Activated T-helper 17 cell treated with anti-CD3 and anti-CD28 coated beads, Interleukin-2, amount 50 U/mL, for 72 hours (primary cell): Measurements from ENCODE around the gene GRB2. TPM values are rescaled to one million over a fixed set of nuclear protein-coding genes. Genes with fewer than 3 reads are reported as not detected.

Source experiments
- ATAC-seq: fragments of 150-1000 bp; cut with Tn5 transposase; replicated peaks from 2 replicates; pipeline ENCODE4 v1.10.0; 2021; ENCODE audit warnings: mild to moderate bottlenecking, moderate library complexity
- H3K27ac Mint-ChIP-seq: one replicate; pipeline ENCODE4 v1.8.0; 2022; ENCODE audit warnings: mixed read lengths
- H3K27me3 Mint-ChIP-seq: one replicate; pipeline ENCODE4 v1.8.0; 2022; ENCODE audit warnings: mixed read lengths
- H3K36me3 Mint-ChIP-seq: one replicate; pipeline ENCODE4 v1.8.0; 2022; ENCODE audit warnings: low read depth, mild to moderate bottlenecking, mixed read lengths
- H3K4me1 Mint-ChIP-seq: one replicate; pipeline ENCODE4 v1.8.0; 2022; ENCODE audit warnings: mixed read lengths
- H3K4me3 Mint-ChIP-seq: one replicate; pipeline ENCODE4 v1.8.0; 2022; ENCODE audit warnings: mild to moderate bottlenecking, mixed read lengths
- H3K9me3 Mint-ChIP-seq: one replicate; pipeline ENCODE4 v1.8.0; 2022; ENCODE audit warnings: mixed read lengths
- total RNA-seq, 2 donors: library from RNA; stranded (reverse); gene quantifications; one replicate each; pipeline ENCODE4 v1.2.3, GENCODE V29; 2022

Gene GRB2
- total RNA-seq, 2 donors from 2014 or later: 141 to 163 TPM

DNA sequence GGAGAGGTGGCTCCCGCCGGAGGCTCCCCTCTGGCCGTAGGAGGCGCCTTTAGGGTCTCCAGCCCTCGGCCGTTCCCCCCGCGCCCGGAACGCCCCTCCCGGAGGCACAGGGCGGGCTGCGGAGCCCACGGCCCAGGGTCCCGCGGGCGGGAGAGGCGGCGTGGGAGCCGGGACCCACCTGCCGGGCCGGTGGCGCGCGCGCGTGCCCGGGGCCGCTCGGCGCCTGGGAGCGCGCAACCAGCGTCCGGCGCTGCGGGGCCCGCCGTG is 134.6 kb downstream of the GRB2 start, which contains the start of gene MIF4GD:
MIF4GD (minus strand) TSS at position 266 of the 267 bp plus-strand sequence. CDS start 1,036 bp downstream, outside the sequence.
- peaks cover 20% of the 10 kb centered on the region for H3K4me1 Mint-ChIP-seq
- H3K4me3 Mint-ChIP-seq: peak within 1 kb of the TSS; percentile 87
- peaks cover 54% of the 10 kb centered on the region for H3K36me3 Mint-ChIP-seq
- peak within 1 kb of the TSS; percentile 79 for H3K27ac Mint-ChIP-seq
- H3K27me3 Mint-ChIP-seq: no peaks in the 10 kb centered on the region
- H3K9me3 Mint-ChIP-seq: no peaks in the 10 kb centered on the region
- ATAC-seq: no peak

GRCh38 chr17:75270218-75270965 is 135.1 kb downstream of the GRB2 start:
- Mint-ChIP-seq H3K36me3 (peaks cover 56% of the 10 kb centered on the region), H3K4me3 (peak overlapping the region; percentile 87), H3K4me1 (peaks cover 19% of the 10 kb centered on the region), H3K27ac (peak overlapping the region; percentile 74), H3K9me3 (no peaks in the 10 kb centered on the region), H3K27me3 (no peaks in the 10 kb centered on the region)
- peak; percentile 61 for ATAC-seq

DNA sequence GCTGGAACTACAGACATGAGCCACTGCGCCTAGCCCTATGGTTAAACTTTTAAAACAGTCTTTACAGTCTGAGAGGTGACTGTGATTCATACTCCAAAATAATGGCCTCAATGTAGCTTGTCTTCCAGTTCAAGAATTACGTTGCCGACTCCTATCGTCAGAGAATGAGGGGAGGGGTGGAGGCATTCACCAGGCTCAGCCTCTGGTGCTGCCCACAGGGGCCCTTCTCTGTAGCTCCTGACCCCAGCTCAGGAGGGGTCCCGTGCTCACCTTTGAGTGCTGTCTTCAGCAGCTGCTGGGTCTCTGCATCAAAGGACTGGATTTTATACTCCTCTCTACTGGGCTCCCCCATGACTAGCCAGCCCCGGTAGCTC is 135.6 kb downstream of the GRB2 start:
- H3K9me3 Mint-ChIP-seq: no peaks in the 10 kb centered on the region
- peak; percentile 5 for ATAC-seq
- peaks cover 16% of the 10 kb centered on the region for H3K4me1 Mint-ChIP-seq
- H3K4me3 Mint-ChIP-seq: peak overlapping the region; percentile 87
- no peaks in the 10 kb centered on the region for H3K27me3 Mint-ChIP-seq
- peak overlapping the region; percentile 74 for H3K27ac Mint-ChIP-seq
- peaks cover 56% of the 10 kb centered on the region for H3K36me3 Mint-ChIP-seq

Other genes with a start within 250 kb of the GRB2 start
- 100 to 1,000 TPM; 416 to 512 TPM for gene SUMO2, start 222.7 kb downstream of the GRB2 start, total RNA-seq
- 100 to 1,000 TPM; 143 to 161 TPM for gene NUP85, start 200.0 kb downstream of the GRB2 start, total RNA-seq
- gene GGA3, start 144.1 kb downstream of the GRB2 start, total RNA-seq: 10 to 100 TPM; 63.2 to 71.9 TPM
- gene MRPS7, start 143.8 kb downstream of the GRB2 start, total RNA-seq: 10 to 100 TPM; 53.6 to 83.2 TPM
- 10 to 100 TPM; 23.6 to 31.6 TPM for gene MIF4GD, start 134.4 kb downstream of the GRB2 start, total RNA-seq
- gene SLC25A19, start 116.2 kb downstream of the GRB2 start, total RNA-seq: 100 to 1,000 TPM in 1 of 2 donors, 10 to 100 TPM in 1; 97.4 to 113 TPM
- gene TMEM94, start 51.0 kb upstream of the GRB2 start, total RNA-seq: 10 to 100 TPM; 76.5 to 79.8 TPM
- gene CASKIN2, start 109.9 kb upstream of the GRB2 start, total RNA-seq: 1 to 10 TPM; 2.9 to 5.4 TPM
- 10 to 100 TPM; 25.3 to 46.4 TPM for gene TSEN54, start 110.8 kb upstream of the GRB2 start, total RNA-seq
- 10 to 100 TPM; 16.7 to 24.1 TPM for gene LLGL2, start 120.0 kb upstream of the GRB2 start, total RNA-seq
- 10 to 100 TPM; 10.2 to 44.5 TPM for gene MYO15B, start 182.1 kb upstream of the GRB2 start, total RNA-seq
- under 1 TPM in 1 of 2 donors, not detected in 1; 0.21 TPM for gene SMIM5, start 227.8 kb upstream of the GRB2 start, total RNA-seq